DOHH2 (cell line): ENCODE measurements around the gene ZNF800.

Experiments used
- CTCF ChIP-seq: fragments of 200-600 bp; sonication (generic); IDR thresholded peaks from one replicate; pipeline ENCODE4 v1.5.1; 2014; ENCODE audit warnings: antibody characterized with exemption, mild to moderate bottlenecking, low read depth, low read length; ENCODE audit not compliant: poor library complexity, severe bottlenecking
- EZH2phosphoT487 ChIP-seq: fragments of 200-600 bp; sonication (generic); IDR thresholded peaks from 2 replicates; pipeline ENCODE4 v1.6.1; 2017; ENCODE audit warnings: borderline replicate concordance, mild to moderate bottlenecking, antibody characterized with exemption, low read length, moderate library complexity, mixed read lengths

DNA sequence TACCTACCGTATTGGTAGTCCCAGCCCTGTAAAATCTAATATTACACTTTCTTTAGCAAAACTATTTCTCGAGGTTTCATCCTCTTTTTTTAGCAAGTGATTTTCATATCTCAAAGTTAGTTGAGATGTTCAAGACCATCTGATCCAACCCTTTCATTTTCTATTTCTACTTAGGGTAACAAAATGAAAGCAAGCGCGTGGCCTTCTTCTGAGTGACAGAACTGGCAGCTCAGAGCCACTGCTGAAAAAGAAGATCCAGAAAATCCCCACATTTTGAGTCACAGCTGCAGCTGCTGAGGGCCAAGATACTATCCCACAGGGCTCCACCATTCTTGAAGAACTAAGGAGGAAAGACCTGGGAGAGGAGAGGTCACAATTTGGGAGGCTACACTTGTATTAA lies 24.8 kb upstream of the ZNF800 start:
- no peak for TF ChIP-seq CTCF
- no peak for TF ChIP-seq EZH2phosphoT487
